GM12872 (cell line): ENCODE results near the gene PARM1.

ENCODE experiments used
- CTCF ChIP-seq: IDR thresholded peaks from 3 replicates; pipeline ENCODE4 v1.5.1; 2011; ENCODE audit warnings: low read depth, mild to moderate bottlenecking, low read length, moderate library complexity; ENCODE audit not compliant: insufficient read depth

The PARM1 gene

GRCh38 chr4:74897386-74897785 lies 35.5 kb upstream of the PARM1 start:
- no peak for TF ChIP-seq CTCF

- TF ChIP-seq CTCF: no peak
Observed at GRCh38 chr4:74900862-74901261, 32.1 kb upstream of the PARM1 start.

GRCh38 chr4:74904509-74905065 lies 28.3 kb upstream of the PARM1 start:
- no peak for TF ChIP-seq CTCF

GRCh38 chr4:74906771-74907170 lies 26.1 kb upstream of the PARM1 start:
- TF ChIP-seq CTCF: no peak

- no peak for TF ChIP-seq CTCF
Observed at GRCh38 chr4:74919783-74920182, 13.1 kb upstream of the PARM1 start.

GRCh38 chr4:74920704-74921103 lies 12.2 kb upstream of the PARM1 start:
- no peak for TF ChIP-seq CTCF

GRCh38 chr4:74921490-74921889 lies 11.4 kb upstream of the PARM1 start:
- no peak for TF ChIP-seq CTCF

GRCh38 chr4:74926007-74926406 lies 6.9 kb upstream of the PARM1 start:
- TF ChIP-seq CTCF: no peak
